Lung (tissue), 12 donors: ENCODE data around the gene PINLYP. TPM values are rescaled to one million over a fixed set of nuclear protein-coding genes. Genes with fewer than 3 reads are reported as not detected.

Source experiments
- ATAC-seq: fragments of 200-7000 bp; cut with Tn5 transposase; one replicate; pipeline ENCODE4 v1.9.1; 2020; ENCODE audit warnings: moderate number of reproducible peaks; ENCODE audit not compliant: insufficient read depth, low FRiP score
- DNase-seq, 3 donors: peaks; one replicate each; pipeline ENCODE4 v3.0.0-alpha.2; 2013 to 2017
- H3K27ac ChIP-seq, 2 donors: one replicate each; pipeline ENCODE4 v1.5.1; 2013; ENCODE audit warnings: mild to moderate bottlenecking in 2 of 2, moderate library complexity in 2 of 2, control low read depth in 1 of 2, inconsistent platforms in 1 of 2, low read depth in 1 of 2, low read length in 1 of 2
- H3K27me3 ChIP-seq, 3 donors: one replicate each; pipeline ENCODE4 v1.5.1; 2013; ENCODE audit warnings: low read length in 2 of 3; ENCODE audit not compliant: control insufficient read depth in 3 of 3, insufficient read depth in 3 of 3
- H3K36me3 ChIP-seq, 4 donors: one replicate each; pipeline ENCODE4 v1.5.1; 2013; ENCODE audit warnings: low read length in 4 of 4, mild to moderate bottlenecking in 1 of 4, moderate library complexity in 1 of 4; ENCODE audit not compliant: control insufficient read depth in 4 of 4, insufficient read depth in 4 of 4
- H3K4me1 ChIP-seq, 5 donors: one replicate each; pipeline ENCODE4 v1.5.1; 2013; ENCODE audit warnings: low read length in 5 of 5, mild to moderate bottlenecking in 2 of 5, moderate library complexity in 1 of 5; ENCODE audit not compliant: control insufficient read depth in 5 of 5, insufficient read depth in 5 of 5
- H3K4me3 ChIP-seq: one replicate; pipeline ENCODE4 v1.5.1; 2013; ENCODE audit warnings: mild to moderate bottlenecking, control low read depth, moderate library complexity
- H3K9ac ChIP-seq, 2 donors: one replicate each; pipeline ENCODE4 v1.5.1; 2013; ENCODE audit warnings: low read length in 2 of 2, control low read depth in 1 of 2; ENCODE audit not compliant: insufficient read depth in 1 of 2
- H3K9me3 ChIP-seq, 4 donors: one replicate each; pipeline ENCODE4 v1.5.1; 2013; ENCODE audit warnings: low read length in 3 of 4, mild to moderate bottlenecking in 1 of 4, moderate library complexity in 1 of 4; ENCODE audit not compliant: control insufficient read depth in 4 of 4, insufficient read depth in 3 of 4
- CTCF ChIP-seq: IDR thresholded peaks from 2 replicates; pipeline ENCODE4 v1.5.1; 2012; ENCODE audit warnings: mild to moderate bottlenecking; ENCODE audit errors: control extremely low read depth, extremely low read depth
- WGBS, 2 donors: extraction: QIAGEN DNeasy Blood & Tissue Kit; methylation state at CpG; one replicate each; pipeline ENCODE4 v1.1.7; 2013; 5-methylcytosine and 5-hydroxymethylcytosine counted together
- polyA plus RNA-seq, 2 donors: library from polyadenylated mRNA; stranded (reverse); fragments of 200-250 nt; gene quantifications; one replicate each; pipeline ENCODE4 v1.2.1, GENCODE V29; 2013
- total RNA-seq, 2 donors: library from RNA; depleted of rRNA in 1 of 2; stranded (reverse); fragments of >200 nt in 1 of 2; gene quantifications; one replicate each; pipeline ENCODE4 v1.2.1, GENCODE V29; 2014 to 2021
- donor health status: control.
- donor health status: control.
- donor health status: Bipolar disorder and iron deficiency.
- donor health status: healthy.
- donor health status: DM: yes; HTN: yes; CAD: no.

PINLYP gene
- total and polyA plus RNA-seq, 4 donors: 6.1 to 14.2 (median 8.4) TPM

GRCh38 chr19:43628646-43629326, 53.2 kb downstream of the PINLYP start:
- TF ChIP-seq CTCF: no peak
- DNase-seq: no peak
- Histone ChIP-seq H3K9me3 (no peaks in the 10 kb centered on the region), H3K9ac (no peak overlapping the region), H3K27me3 (no peaks in the 10 kb centered on the region), H3K27ac (no peak overlapping the region), H3K4me1 (peaks cover 0 to 6% (median 0%) of the 10 kb centered on the region in 5 donors), H3K36me3 (no peaks in the 10 kb centered on the region), H3K4me3 (no peak overlapping the region)
- ATAC-seq: no peak
- WGBS, 2 donors: 94% methylated on average over 3 of the region's 3 CpGs

GRCh38 chr19:43631491-43631890, 55.9 kb downstream of the PINLYP start:
- Histone ChIP-seq H3K36me3 (no peaks in the 10 kb centered on the region), H3K4me1 (peaks cover 0 to 11% (median 2%) of the 10 kb centered on the region in 5 donors), H3K27me3 (peaks cover 0 to 2% (median 0%) of the 10 kb centered on the region in 3 donors), H3K9ac (no peak overlapping the region), H3K27ac (no peak overlapping the region), H3K9me3 (no peaks in the 10 kb centered on the region), H3K4me3 (no peak overlapping the region)
- WGBS, 2 donors: 86 to 91% methylated on average over 5 of the region's 5 CpGs
- ATAC-seq: no peak
- no peak for DNase-seq
- TF ChIP-seq CTCF: no peak

Other genes with a start within 250 kb of the PINLYP start
- gene CD177, start 222.1 kb upstream of the PINLYP start, total RNA-seq: 10 to 100 TPM; 13.7 to 25.1 TPM
- 10 to 100 TPM in 1 of 2 donors, 1 to 10 TPM in 1; 1.0 to 57.8 TPM for gene CD177, start 222.1 kb upstream of the PINLYP start, polyA plus RNA-seq
- gene TEX101, start 160.9 kb upstream of the PINLYP start, total RNA-seq: not detected
- not detected for gene TEX101, start 160.9 kb upstream of the PINLYP start, polyA plus RNA-seq
- under 1 TPM; 0.28 to 0.89 TPM for gene LYPD3, start 110.2 kb upstream of the PINLYP start, total RNA-seq
- 1 to 10 TPM; 1.0 to 1.7 TPM for gene LYPD3, start 110.2 kb upstream of the PINLYP start, polyA plus RNA-seq
- gene PHLDB3, start 71.1 kb upstream of the PINLYP start, total RNA-seq: 10 to 100 TPM in 1 of 2 donors, 1 to 10 TPM in 1; 9.8 to 23.4 TPM
- gene PHLDB3, start 71.1 kb upstream of the PINLYP start, polyA plus RNA-seq: 1 to 10 TPM; 5.8 to 6.0 TPM
- 10 to 100 TPM; 15.0 to 49.3 TPM for gene ETHE1, start 48.6 kb upstream of the PINLYP start, total RNA-seq
- gene ETHE1, start 48.6 kb upstream of the PINLYP start, polyA plus RNA-seq: 10 to 100 TPM; 25.7 to 76.9 TPM
- gene ZNF575, start 42.6 kb upstream of the PINLYP start, total RNA-seq: 1 to 10 TPM in 1 of 2 donors, under 1 TPM in 1; 0.65 to 2.3 TPM
- gene ZNF575, start 42.6 kb upstream of the PINLYP start, polyA plus RNA-seq: under 1 TPM; 0.48 to 0.65 TPM
- gene XRCC1, start 274 bp upstream of the PINLYP start, total RNA-seq: 10 to 100 TPM; 26.5 to 32.2 TPM
- 10 to 100 TPM; 15.4 to 22.4 TPM for gene XRCC1, start 274 bp upstream of the PINLYP start, polyA plus RNA-seq
- gene IRGQ, start 20.3 kb downstream of the PINLYP start, total RNA-seq: 10 to 100 TPM; 23.7 to 28.3 TPM
- gene IRGQ, start 20.3 kb downstream of the PINLYP start, polyA plus RNA-seq: 1 to 10 TPM; 3.8 to 7.5 TPM
- gene ZNF576, start 20.8 kb downstream of the PINLYP start, total RNA-seq: 10 to 100 TPM in 1 of 2 donors, 1 to 10 TPM in 1; 5.8 to 14.8 TPM
- 10 to 100 TPM in 1 of 2 donors, 1 to 10 TPM in 1; 9.8 to 17.2 TPM for gene ZNF576, start 20.8 kb downstream of the PINLYP start, polyA plus RNA-seq
- under 1 TPM in 1 of 2 donors, not detected in 1; 0.31 TPM for gene SRRM5, start 36.3 kb downstream of the PINLYP start, total RNA-seq
- gene SRRM5, start 36.3 kb downstream of the PINLYP start, polyA plus RNA-seq: under 1 TPM; 0.22 to 0.49 TPM
- gene ZNF428, start 43.8 kb downstream of the PINLYP start, total RNA-seq: 10 to 100 TPM; 42.6 to 49.9 TPM
- 10 to 100 TPM; 27.9 to 95.3 TPM for gene ZNF428, start 43.8 kb downstream of the PINLYP start, polyA plus RNA-seq
- gene CADM4, start 64.0 kb downstream of the PINLYP start, total RNA-seq: 10 to 100 TPM in 1 of 2 donors, 1 to 10 TPM in 1; 5.9 to 12.2 TPM
- gene CADM4, start 64.0 kb downstream of the PINLYP start, polyA plus RNA-seq: 1 to 10 TPM; 6.3 to 8.7 TPM
- 100 to 1,000 TPM in 1 of 2 donors, 10 to 100 TPM in 1; 65.6 to 107 TPM for gene PLAUR, start 94.4 kb downstream of the PINLYP start, total RNA-seq
- 100 to 1,000 TPM in 1 of 2 donors, 10 to 100 TPM in 1; 36.3 to 298 TPM for gene PLAUR, start 94.4 kb downstream of the PINLYP start, polyA plus RNA-seq
- not detected for gene IRGC, start 140.3 kb downstream of the PINLYP start, total RNA-seq
- not detected for gene IRGC, start 140.3 kb downstream of the PINLYP start, polyA plus RNA-seq
- 10 to 100 TPM; 23.5 to 55.9 TPM for gene SMG9, start 179.2 kb downstream of the PINLYP start, total RNA-seq
- 10 to 100 TPM; 29.0 to 30.2 TPM for gene SMG9, start 179.2 kb downstream of the PINLYP start, polyA plus RNA-seq
- gene KCNN4, start 205.2 kb downstream of the PINLYP start, total RNA-seq: 10 to 100 TPM in 1 of 2 donors, 1 to 10 TPM in 1; 2.4 to 13.5 TPM
- gene KCNN4, start 205.2 kb downstream of the PINLYP start, polyA plus RNA-seq: 10 to 100 TPM; 11.9 to 31.7 TPM
- gene LYPD5, start 226.6 kb downstream of the PINLYP start, total RNA-seq: 1 to 10 TPM in 1 of 2 donors, under 1 TPM in 1; 0.51 to 8.1 TPM
- 1 to 10 TPM; 2.4 to 3.3 TPM for gene LYPD5, start 226.6 kb downstream of the PINLYP start, polyA plus RNA-seq